NCI-H187 (cell line): ENCODE data around the gene KRTAP10-1.
"Not testable (repeated sequence)": the region's sequence is repeated elsewhere in the genome, so short reads cannot be mapped to it uniquely, and the experiment has no call there.

Experiments
- DNase-seq, 2 experiments: peaks; one replicate each; lab custom pipeline; 2025; lab: John Stamatoyannopoulos, UW

KRTAP10-1 gene

GRCh38 chr21:44569861-44570517 lies 30.0 kb upstream of the KRTAP10-1 start:
- no peak for DNase-seq

- DNase-seq, result no peak
Observed at GRCh38 chr21:44568667-44569556, 28.9 kb upstream of the KRTAP10-1 start.

- no peak for DNase-seq
Observed at GRCh38 chr21:44568261-44568660, 28.3 kb upstream of the KRTAP10-1 start.

- no peak for DNase-seq
Observed at GRCh38 chr21:44567481-44568171, 27.6 kb upstream of the KRTAP10-1 start.

GRCh38 chr21:44566403-44566802 lies 26.4 kb upstream of the KRTAP10-1 start:
- no peak for DNase-seq

GRCh38 chr21:44564886-44565598 lies 25.0 kb upstream of the KRTAP10-1 start:
- no peak for DNase-seq

- DNase-seq, result no peak
Observed at GRCh38 chr21:44564099-44564498, 24.1 kb upstream of the KRTAP10-1 start.

- DNase-seq, result no peak
Observed at GRCh38 chr21:44558695-44559094, 18.7 kb upstream of the KRTAP10-1 start, which contains the start of gene KRTAP10-3. Gene KRTAP10-3, minus strand, starts transcription at chr21:44558795. Its CDS starts 80 bp downstream, at chr21:44558715.

GRCh38 chr21:44558329-44558675 lies 18.3 kb upstream of the KRTAP10-1 start:
- DNase-seq, result not testable (repeated sequence)

- no peak for DNase-seq
Observed at GRCh38 chr21:44557491-44558328, 17.7 kb upstream of the KRTAP10-1 start.

- peak in 1 of 2 experiments; percentile 18 for DNase-seq
Observed at GRCh38 chr21:44556879-44557278, 16.9 kb upstream of the KRTAP10-1 start.

GRCh38 chr21:44555200-44555875 lies 15.3 kb upstream of the KRTAP10-1 start:
- no peak for DNase-seq

- DNase-seq, result no peak
Observed at GRCh38 chr21:44552681-44553080, 12.7 kb upstream of the KRTAP10-1 start.

- DNase-seq, result no peak
Observed at GRCh38 chr21:44552136-44552535, 12.1 kb upstream of the KRTAP10-1 start.

- DNase-seq, result no peak
Observed at GRCh38 chr21:44551340-44551961, 11.5 kb upstream of the KRTAP10-1 start, which contains the start of gene KRTAP10-2. Gene KRTAP10-2, minus strand, starts transcription at chr21:44551505. Its CDS starts 47 bp downstream, at chr21:44551458.

GRCh38 chr21:44550807-44551206 lies 10.8 kb upstream of the KRTAP10-1 start:
- DNase-seq, result no peak

- DNase-seq, result not testable (repeated sequence)
Observed at GRCh38 chr21:44550285-44550684, 10.3 kb upstream of the KRTAP10-1 start.

GRCh38 chr21:44549525-44550211 lies 9.7 kb upstream of the KRTAP10-1 start:
- no peak for DNase-seq

- DNase-seq, result no peak
Observed at GRCh38 chr21:44548922-44549321, 8.9 kb upstream of the KRTAP10-1 start.
